Neuronal stem cell (in vitro differentiated cells): ENCODE measurements around the gene METTL27.

Experiments
- DNase-seq: peaks from one replicate; pipeline ENCODE4 v3.0.0-alpha.2; 2013; ENCODE audit warnings: low spot score
- H2AFZ ChIP-seq: one replicate; pipeline ENCODE4 v1.6.1; 2013; ENCODE audit warnings: mild to moderate bottlenecking, low read length, inconsistent platforms
- H2AK5ac ChIP-seq: 2 replicates; pipeline ENCODE4 v1.6.1; 2013; ENCODE audit warnings: low read depth, mild to moderate bottlenecking, inconsistent platforms, low read length, moderate library complexity, mixed read lengths
- H2BK120ac ChIP-seq: 2 replicates; pipeline ENCODE4 v1.6.1; 2013; ENCODE audit warnings: low read depth, mild to moderate bottlenecking, inconsistent platforms, low read length, moderate library complexity, mixed read lengths
- H2BK12ac ChIP-seq: one replicate; pipeline ENCODE4 v1.6.1; 2013; ENCODE audit warnings: low read length, inconsistent platforms
- H2BK15ac ChIP-seq: 2 replicates; pipeline ENCODE4 v1.6.1; 2013; ENCODE audit warnings: mild to moderate bottlenecking, low read length, inconsistent platforms, mixed read lengths
- H2BK5ac ChIP-seq: one replicate; pipeline ENCODE4 v1.6.1; 2013; ENCODE audit warnings: inconsistent platforms, mild to moderate bottlenecking, low read length, moderate library complexity
- H3K14ac ChIP-seq: one replicate; pipeline ENCODE4 v1.6.1; 2013; ENCODE audit warnings: low read length, inconsistent platforms
- H3K18ac ChIP-seq: 2 replicates; pipeline ENCODE4 v1.6.1; 2013; ENCODE audit warnings: low read length, inconsistent platforms
- H3K23ac ChIP-seq: 2 replicates; pipeline ENCODE4 v1.6.1; 2013; ENCODE audit warnings: low read depth, mild to moderate bottlenecking, mixed read lengths, low read length, inconsistent platforms; ENCODE audit not compliant: poor library complexity
- H3K27ac ChIP-seq: replicated peaks from 3 replicates; pipeline ENCODE4 v1.5.1; 2013; ENCODE audit warnings: low read length, inconsistent platforms
- H3K27me3 ChIP-seq, 3 experiments: 2 replicates each; pipeline ENCODE4 v1.6.1; 2013; ENCODE audit warnings: low read length in 3 of 3, mild to moderate bottlenecking in 2 of 3, inconsistent platforms in 1 of 3, low read depth in 1 of 3, mixed read lengths in 1 of 3, moderate library complexity in 1 of 3; ENCODE audit not compliant: control insufficient read depth in 3 of 3, insufficient read depth in 3 of 3
- H3K36me3 ChIP-seq, 2 donors: replicated peaks in 1 of 2; 2 replicates each; pipeline ENCODE4 v1.6.1; 2013; ENCODE audit warnings: low read length in 2 of 2; ENCODE audit not compliant: control insufficient read depth in 2 of 2, insufficient read depth in 2 of 2
- H3K4ac ChIP-seq: 2 replicates; pipeline ENCODE4 v1.6.1; 2013; ENCODE audit warnings: inconsistent platforms, mild to moderate bottlenecking, low read length, moderate library complexity
- H3K4me1 ChIP-seq, 2 donors: 1 replicate in 1 of 2; 2 replicates in 1 of 2; pipeline ENCODE4 v1.6.1; 2013; ENCODE audit warnings: low read length in 2 of 2, low read depth in 1 of 2; ENCODE audit not compliant: control insufficient read depth in 2 of 2, insufficient read depth in 1 of 2
- H3K4me2 ChIP-seq: one replicate; pipeline ENCODE4 v1.6.1; 2013; ENCODE audit warnings: mild to moderate bottlenecking, low read length, inconsistent platforms; ENCODE audit not compliant: insufficient read depth, poor library complexity, severe bottlenecking
- H3K4me3 ChIP-seq, 2 donors: 2 replicates each; pipeline ENCODE4 v1.5.1; 2013; ENCODE audit warnings: low read length in 2 of 2, mild to moderate bottlenecking in 2 of 2, inconsistent platforms in 1 of 2, moderate library complexity in 1 of 2
- H3K79me1 ChIP-seq: one replicate; pipeline ENCODE4 v1.6.1; 2013; ENCODE audit warnings: low read depth, mild to moderate bottlenecking, inconsistent platforms, low read length, moderate library complexity
- H3K9ac ChIP-seq: one replicate; pipeline ENCODE4 v1.6.1; 2013; ENCODE audit warnings: mild to moderate bottlenecking, low read depth, low read length, inconsistent platforms; ENCODE audit not compliant: poor library complexity
- H3K9me3 ChIP-seq, 2 donors: replicated peaks in 1 of 2; 2 replicates each; pipeline versions ENCODE3 to v1.6.1; 2013; ENCODE audit warnings: low read length in 2 of 2, mild to moderate bottlenecking in 2 of 2, inconsistent platforms in 1 of 2, low read depth in 1 of 2, mixed read lengths in 1 of 2, moderate library complexity in 1 of 2; ENCODE audit not compliant: control insufficient read depth in 2 of 2, insufficient read depth in 1 of 2
- H4K8ac ChIP-seq: one replicate; pipeline ENCODE4 v1.6.1; 2013; ENCODE audit warnings: low read depth, mild to moderate bottlenecking, inconsistent platforms, low read length, moderate library complexity
- H4K91ac ChIP-seq: one replicate; pipeline ENCODE4 v1.6.1; 2013; ENCODE audit warnings: low read length, low read depth, mild to moderate bottlenecking, inconsistent platforms; ENCODE audit not compliant: poor library complexity
- WGBS, 2 donors: extraction: QIAGEN DNeasy Blood & Tissue Kit; methylation state at CpG; one replicate each; pipeline ENCODE4 v1.1.7; 2013; ENCODE audit warnings: missing lambda C conversion rate in 2 of 2, mixed read lengths in 1 of 2; ENCODE audit not compliant: insufficient read length in 2 of 2, insufficient replicate concordance in 1 of 2; ENCODE audit errors: extremely low coverage in 2 of 2; 5-methylcytosine and 5-hydroxymethylcytosine counted together

The METTL27 gene

GRCh38 chr7:73828972-73829371 is 13.3 kb downstream of the METTL27 start:
- H2BK15ac ChIP-seq, result no peak overlapping the region
- no peak overlapping the region for H2BK12ac ChIP-seq
- WGBS, 2 donors, result no CpG with 5 or more reads among the region's 5 CpGs

GRCh38 chr7:73828107-73828803 is 14.1 kb downstream of the METTL27 start:
- Histone ChIP-seq H3K27me3 (peaks cover 0 to 15% (median 10%) of the 10 kb centered on the region in 3 experiments), H4K8ac (no peak overlapping the region), H3K27ac (no peak overlapping the region), H2BK5ac (peak overlapping the region; percentile 7), H3K14ac (no peak overlapping the region), H3K18ac (peak overlapping the region; percentile 77), H2BK15ac (no peak overlapping the region), H3K9ac (no peak overlapping the region), H3K79me1 (no peaks in the 10 kb centered on the region), H3K4me1 (peaks cover 2 to 37% of the 10 kb centered on the region in 2 donors), H2BK120ac (no peak overlapping the region), H3K4ac (no peak overlapping the region), H3K9me3 (no peaks in the 10 kb centered on the region), H2AK5ac (peak overlapping the region; percentile 59), H3K36me3 (no peaks in the 10 kb centered on the region), H3K4me2 (no peak overlapping the region), H4K91ac (no peak overlapping the region), H2AFZ (no peak overlapping the region), H3K23ac (no peak overlapping the region), H2BK12ac (no peak overlapping the region), H3K4me3 (no peak overlapping the region)
- DNase-seq, result no peak
- no CpG with 5 or more reads among the region's 14 CpGs for WGBS, 2 donors

More at GRCh38 chr7:73828972-73829371, 13.3 kb downstream of the METTL27 start:
- Histone ChIP-seq H2AK5ac (peak overlapping the region; percentile 18), H3K4me1 (peaks cover 2 to 37% of the 10 kb centered on the region in 2 donors), H3K36me3 (no peaks in the 10 kb centered on the region), H3K23ac (no peak overlapping the region), H3K9me3 (no peaks in the 10 kb centered on the region), H2BK120ac (no peak overlapping the region), H2BK5ac (no peak overlapping the region), H3K79me1 (no peaks in the 10 kb centered on the region), H4K8ac (no peak overlapping the region), H3K9ac (no peak overlapping the region), H3K18ac (peak overlapping the region; percentile 81), H3K4ac (no peak overlapping the region), H3K14ac (no peak overlapping the region), H2AFZ (no peak overlapping the region), H3K4me3 (no peak overlapping the region), H3K27me3 (peaks cover 0 to 10% (median 10%) of the 10 kb centered on the region in 3 experiments), H3K4me2 (no peak overlapping the region), H3K27ac (no peak overlapping the region), H4K91ac (no peak overlapping the region)
- no peak for DNase-seq

GRCh38 chr7:73827567-73828106 is 14.7 kb downstream of the METTL27 start:
- Histone ChIP-seq H3K4me3 (no peak overlapping the region), H2BK120ac (no peak overlapping the region), H2AFZ (no peak overlapping the region), H3K4me1 (peaks cover 3 to 42% of the 10 kb centered on the region in 2 donors), H2AK5ac (peak overlapping the region; percentile 59), H3K14ac (no peak overlapping the region), H2BK15ac (no peak overlapping the region), H2BK5ac (peak overlapping the region; percentile 7), H3K27me3 (peaks cover 0 to 17% (median 10%) of the 10 kb centered on the region in 3 experiments), H4K8ac (no peak overlapping the region), H2BK12ac (no peak overlapping the region), H3K9me3 (no peaks in the 10 kb centered on the region), H3K18ac (peak overlapping the region; percentile 87), H3K23ac (no peak overlapping the region), H4K91ac (no peak overlapping the region), H3K36me3 (no peaks in the 10 kb centered on the region), H3K4ac (no peak overlapping the region), H3K4me2 (no peak overlapping the region), H3K27ac (no peak overlapping the region), H3K9ac (peak overlapping the region; percentile 53), H3K79me1 (no peaks in the 10 kb centered on the region)
- WGBS, 2 donors, result no CpG with 5 or more reads among the region's 11 CpGs
- DNase-seq, result no peak

DNA sequence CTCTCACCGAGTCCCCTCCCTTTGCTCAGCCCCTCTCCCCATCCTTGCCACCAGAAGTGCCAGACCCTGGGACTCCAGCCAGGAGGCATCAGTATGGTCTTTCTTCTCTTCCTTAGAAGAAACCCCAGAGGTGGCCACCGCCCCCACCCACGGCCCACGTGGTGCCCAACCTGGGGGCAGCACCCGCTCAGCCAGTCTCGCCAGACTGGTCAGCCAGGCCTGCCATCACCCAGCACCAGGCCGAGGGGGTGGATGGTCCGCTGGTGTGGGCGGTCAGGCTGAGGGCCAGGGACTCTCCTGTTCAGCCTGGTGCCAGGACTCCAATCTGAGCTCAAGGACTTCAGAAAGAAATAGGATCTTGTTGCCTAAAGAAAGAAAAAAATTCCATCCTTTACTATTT is 17.3 kb downstream of the METTL27 start:
- no peak overlapping the region for H3K18ac ChIP-seq

More for the DNA sequence above, 17.3 kb downstream of the METTL27 start:
- Histone ChIP-seq H3K4me3 (no peak overlapping the region), H3K4me2 (no peak overlapping the region), H3K27me3 (peaks cover 0 to 17% (median 0%) of the 10 kb centered on the region in 3 experiments), H2AFZ (no peak overlapping the region), H2AK5ac (no peak overlapping the region), H3K27ac (no peak overlapping the region), H4K91ac (no peak overlapping the region), H3K4ac (no peak overlapping the region), H3K79me1 (no peaks in the 10 kb centered on the region), H3K9ac (no peak overlapping the region), H3K9me3 (no peaks in the 10 kb centered on the region), H2BK15ac (no peak overlapping the region), H3K14ac (no peak overlapping the region), H2BK5ac (no peak overlapping the region), H4K8ac (no peak overlapping the region), H3K4me1 (peaks cover 5 to 24% of the 10 kb centered on the region in 2 donors), H3K36me3 (no peaks in the 10 kb centered on the region), H3K23ac (no peak overlapping the region), H2BK12ac (no peak overlapping the region), H2BK120ac (no peak overlapping the region)
- WGBS, 2 donors, result no CpG with 5 or more reads among the region's 9 CpGs
- no peak for DNase-seq
